SK-N-SH treated with all-trans-retinoic acid at 6 μM for 48 hours (cell line): Measurements from ENCODE around the gene PDE4B.

Experiments
- BACH2 ChIP-seq: fragments of 250-450 bp; sonication (Bioruptor Pico); IDR thresholded peaks from 2 replicates; pipeline ENCODE4 v1.9.0; 2021; ENCODE audit warnings: mild to moderate bottlenecking, borderline replicate concordance
- CSRNP3 ChIP-seq: fragments of 250-450 bp; sonication (Bioruptor Pico); IDR thresholded peaks from 2 replicates; pipeline ENCODE4 v1.5.1; 2021; ENCODE audit warnings: mild to moderate bottlenecking, moderate library complexity
- PATZ1 ChIP-seq: fragments of 250-450 bp; sonication (Bioruptor Pico); IDR thresholded peaks from 2 replicates; pipeline ENCODE4 v1.8.0; 2020; ENCODE audit warnings: mild to moderate bottlenecking, moderate library complexity, borderline replicate concordance
- POU6F1 ChIP-seq: fragments of 250-450 bp; sonication (Bioruptor Pico); IDR thresholded peaks from 2 replicates; pipeline ENCODE4 v1.8.0; 2021; ENCODE audit warnings: low read depth, mild to moderate bottlenecking, moderate library complexity, borderline replicate concordance
- RARB ChIP-seq: fragments of 250-450 bp; sonication (Bioruptor Pico); IDR thresholded peaks from 2 replicates; pipeline ENCODE4 v1.8.0; 2021; ENCODE audit warnings: mild to moderate bottlenecking, moderate library complexity
- TOX ChIP-seq: fragments of 250-450 bp; sonication (Bioruptor Pico); IDR thresholded peaks from 2 replicates; pipeline ENCODE4 v1.8.0; 2021; ENCODE audit warnings: mild to moderate bottlenecking, moderate library complexity, borderline replicate concordance
- TSHZ2 ChIP-seq: fragments of 250-450 bp; sonication (Bioruptor Pico); IDR thresholded peaks from 2 replicates; pipeline ENCODE4 v1.5.0; 2020; ENCODE audit warnings: mild to moderate bottlenecking, moderate library complexity
- ZFP3 ChIP-seq: fragments of 250-450 bp; sonication (Bioruptor Pico); IDR thresholded peaks from 2 replicates; pipeline ENCODE4 v1.5.0; 2020; ENCODE audit warnings: mild to moderate bottlenecking, moderate library complexity
- ZNF565 ChIP-seq: fragments of 450-650 bp; formaldehyde crosslinking; conservative IDR thresholded peaks from 2 replicates; pipeline ENCODE4 v1.5.0; 2020; ENCODE audit warnings: low read depth, mild to moderate bottlenecking, moderate library complexity
- ZNF70 ChIP-seq: fragments of 450-650 bp; formaldehyde crosslinking; IDR thresholded peaks from 2 replicates; pipeline ENCODE4 v1.5.0; 2020; ENCODE audit warnings: mild to moderate bottlenecking, moderate library complexity

GRCh38 chr1:65979136-65980044 lies 186.7 kb downstream of the PDE4B start:
- TF ChIP-seq RARB (CRISPR knock-in tag) (no peak), ZNF70 (CRISPR knock-in tag) (no peak), BACH2 (CRISPR knock-in tag) (no peak), TOX (CRISPR knock-in tag) (no peak), PATZ1 (CRISPR knock-in tag) (no peak), ZFP3 (CRISPR knock-in tag) (no peak), ZNF565 (CRISPR knock-in tag) (no peak), TSHZ2 (CRISPR knock-in tag) (no peak), POU6F1 (no peak), CSRNP3 (CRISPR knock-in tag) (no peak)
